Subcutaneous adipose tissue (tissue), 4 donors: ENCODE measurements around the gene PPFIA1. TPM values are rescaled to one million over a fixed set of nuclear protein-coding genes. Genes with fewer than 3 reads are reported as not detected.

Source experiments
- total RNA-seq, 4 donors: library from RNA; depleted of rRNA; stranded (reverse); fragments of >200 nt; gene quantifications; one replicate each; pipeline ENCODE4 v1.1.0, GENCODE V29; 2016
- TF ChIP-seq, protein P1 (sequence below): fragments of 450-650 bp; IDR thresholded peaks from one replicate; pipeline ENCODE4 v1.5.1; 2016; ENCODE audit warnings: low read depth, mild to moderate bottlenecking, control low read depth, antibody characterized with exemption, moderate library complexity

PPFIA1 gene
- total RNA-seq, 4 donors from 2014 or later: 55.3 to 137 (median 83.5) TPM

DNA sequence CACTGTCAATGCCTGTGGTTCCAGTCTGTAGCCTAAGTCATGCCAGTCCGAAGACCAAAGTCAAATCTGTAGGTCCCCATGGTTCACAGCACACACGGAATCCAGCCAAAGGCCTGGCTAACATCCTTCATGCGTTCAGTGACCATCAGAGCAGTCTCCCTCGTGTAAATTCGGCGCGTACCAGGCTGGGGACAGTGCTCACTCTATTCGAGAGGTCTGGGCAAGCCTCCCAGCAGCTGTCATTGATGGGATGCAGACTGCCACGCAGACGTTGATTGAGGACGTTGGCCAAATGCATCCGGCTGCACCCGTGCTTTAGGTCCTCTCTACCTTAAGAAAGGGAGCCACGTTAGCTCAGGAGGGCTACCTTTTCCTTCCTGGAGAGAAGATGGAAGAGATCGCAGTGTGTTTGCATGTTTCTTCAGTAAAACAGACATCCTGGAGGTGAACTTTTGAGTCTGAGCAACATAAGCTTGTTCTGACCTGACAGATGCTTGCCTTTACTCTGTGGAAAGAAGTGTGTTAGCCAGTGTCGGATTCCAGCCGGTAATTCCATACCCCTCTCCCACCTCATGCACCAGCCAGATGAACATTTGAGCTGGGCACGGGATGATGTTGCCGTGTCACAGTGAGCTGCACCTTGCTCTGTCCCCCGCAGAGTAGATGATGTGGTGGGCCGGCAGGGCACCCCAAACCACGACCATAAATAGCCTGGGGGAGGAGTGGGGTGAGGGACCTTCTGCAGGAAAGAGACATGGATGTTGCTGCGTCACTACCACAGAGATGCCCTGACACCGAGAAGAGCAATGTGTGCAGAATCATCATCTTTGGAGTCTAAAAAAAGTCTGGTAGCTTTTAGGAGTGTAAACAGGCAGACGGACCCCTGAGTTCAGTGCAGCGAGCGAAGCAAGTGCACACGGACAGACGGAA is 140.1 kb downstream of the PPFIA1 start:
- TF ChIP-seq, protein P1, sequence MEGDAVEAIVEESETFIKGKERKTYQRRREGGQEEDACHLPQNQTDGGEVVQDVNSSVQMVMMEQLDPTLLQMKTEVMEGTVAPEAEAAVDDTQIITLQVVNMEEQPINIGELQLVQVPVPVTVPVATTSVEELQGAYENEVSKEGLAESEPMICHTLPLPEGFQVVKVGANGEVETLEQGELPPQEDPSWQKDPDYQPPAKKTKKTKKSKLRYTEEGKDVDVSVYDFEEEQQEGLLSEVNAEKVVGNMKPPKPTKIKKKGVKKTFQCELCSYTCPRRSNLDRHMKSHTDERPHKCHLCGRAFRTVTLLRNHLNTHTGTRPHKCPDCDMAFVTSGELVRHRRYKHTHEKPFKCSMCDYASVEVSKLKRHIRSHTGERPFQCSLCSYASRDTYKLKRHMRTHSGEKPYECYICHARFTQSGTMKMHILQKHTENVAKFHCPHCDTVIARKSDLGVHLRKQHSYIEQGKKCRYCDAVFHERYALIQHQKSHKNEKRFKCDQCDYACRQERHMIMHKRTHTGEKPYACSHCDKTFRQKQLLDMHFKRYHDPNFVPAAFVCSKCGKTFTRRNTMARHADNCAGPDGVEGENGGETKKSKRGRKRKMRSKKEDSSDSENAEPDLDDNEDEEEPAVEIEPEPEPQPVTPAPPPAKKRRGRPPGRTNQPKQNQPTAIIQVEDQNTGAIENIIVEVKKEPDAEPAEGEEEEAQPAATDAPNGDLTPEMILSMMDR: no peak

- TF ChIP-seq, protein P1: no peak
Observed at GRCh38 chr11:70411713-70412452, 141.4 kb downstream of the PPFIA1 start.

DNA sequence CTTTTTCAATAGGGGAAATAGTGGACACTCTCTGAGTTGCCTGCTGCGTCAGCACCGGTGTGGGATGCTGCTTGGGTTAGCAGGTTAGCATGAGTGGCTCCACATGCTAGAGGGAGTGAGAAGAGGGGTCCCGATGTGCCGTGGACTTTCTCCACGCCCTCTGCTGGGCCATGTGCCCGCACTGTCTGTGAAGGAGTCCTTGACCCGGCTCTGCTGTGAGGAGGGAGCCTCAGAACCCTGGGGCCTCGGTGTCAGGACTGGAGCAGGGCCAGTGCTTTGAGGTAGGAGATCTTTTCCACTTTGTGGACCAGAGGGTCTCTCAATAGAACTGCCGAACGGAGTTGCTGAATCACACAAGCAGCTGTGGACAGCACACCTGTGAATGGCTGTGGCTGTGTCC is 142.7 kb downstream of the PPFIA1 start:
- TF ChIP-seq, protein P1: no peak

DNA sequence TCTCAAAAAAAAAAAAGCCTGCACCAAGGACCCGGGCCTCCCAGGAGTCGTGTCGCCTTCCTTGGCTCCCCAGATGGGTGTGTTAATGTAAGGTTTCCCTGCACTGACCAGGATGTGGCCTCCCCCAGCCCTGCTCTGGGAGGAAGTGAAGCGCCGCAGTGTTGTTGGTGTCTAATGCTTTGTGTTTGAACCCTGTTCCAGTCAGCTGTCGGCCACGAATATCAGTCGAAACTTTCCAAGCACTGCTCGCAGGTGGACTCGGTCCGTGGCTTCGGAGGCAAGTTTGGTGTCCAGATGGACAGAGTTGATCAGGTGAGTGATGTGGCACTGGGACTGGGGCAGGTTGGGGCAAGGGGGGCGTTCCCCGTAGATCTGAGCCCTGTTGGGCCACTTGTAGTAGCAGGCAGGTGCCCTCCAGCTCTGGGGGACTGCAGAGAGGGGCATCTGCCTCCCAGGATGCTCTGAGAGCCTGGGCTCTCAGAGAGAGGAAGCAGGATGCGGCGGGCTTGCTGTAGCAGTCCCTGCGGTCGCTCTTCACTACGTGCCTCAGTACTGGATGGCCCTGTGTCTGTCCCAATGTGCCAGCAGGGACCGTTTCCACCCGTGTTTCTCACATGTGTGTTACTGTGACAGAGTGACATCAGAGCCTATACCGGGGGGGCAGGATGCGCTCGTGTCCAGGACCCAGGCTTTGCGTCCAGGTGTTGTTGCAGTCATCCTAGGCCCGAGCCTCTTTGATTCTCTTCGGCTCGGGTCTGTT is 144.0 kb downstream of the PPFIA1 start:
- TF ChIP-seq, protein P1: no peak

DNA sequence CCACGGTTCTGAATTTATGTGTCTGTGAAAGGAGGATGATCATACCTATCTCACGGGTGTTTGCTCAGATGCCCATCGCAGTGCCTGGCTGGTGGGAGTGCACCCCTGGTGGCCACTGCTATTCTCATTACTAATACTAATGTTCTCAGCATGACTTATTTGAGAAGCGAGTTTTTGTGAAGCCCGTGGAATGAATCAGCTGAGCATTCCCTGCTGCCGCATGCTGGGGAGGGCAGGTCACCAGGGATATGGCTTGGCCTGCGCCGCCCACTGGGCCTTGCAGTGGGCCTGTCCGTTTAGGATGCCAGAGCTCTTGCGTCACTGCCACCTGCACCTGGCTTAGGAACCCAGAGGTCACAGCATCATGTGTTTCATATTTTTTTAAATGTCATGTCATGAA is 144.7 kb downstream of the PPFIA1 start:
- TF ChIP-seq, protein P1: no peak

DNA sequence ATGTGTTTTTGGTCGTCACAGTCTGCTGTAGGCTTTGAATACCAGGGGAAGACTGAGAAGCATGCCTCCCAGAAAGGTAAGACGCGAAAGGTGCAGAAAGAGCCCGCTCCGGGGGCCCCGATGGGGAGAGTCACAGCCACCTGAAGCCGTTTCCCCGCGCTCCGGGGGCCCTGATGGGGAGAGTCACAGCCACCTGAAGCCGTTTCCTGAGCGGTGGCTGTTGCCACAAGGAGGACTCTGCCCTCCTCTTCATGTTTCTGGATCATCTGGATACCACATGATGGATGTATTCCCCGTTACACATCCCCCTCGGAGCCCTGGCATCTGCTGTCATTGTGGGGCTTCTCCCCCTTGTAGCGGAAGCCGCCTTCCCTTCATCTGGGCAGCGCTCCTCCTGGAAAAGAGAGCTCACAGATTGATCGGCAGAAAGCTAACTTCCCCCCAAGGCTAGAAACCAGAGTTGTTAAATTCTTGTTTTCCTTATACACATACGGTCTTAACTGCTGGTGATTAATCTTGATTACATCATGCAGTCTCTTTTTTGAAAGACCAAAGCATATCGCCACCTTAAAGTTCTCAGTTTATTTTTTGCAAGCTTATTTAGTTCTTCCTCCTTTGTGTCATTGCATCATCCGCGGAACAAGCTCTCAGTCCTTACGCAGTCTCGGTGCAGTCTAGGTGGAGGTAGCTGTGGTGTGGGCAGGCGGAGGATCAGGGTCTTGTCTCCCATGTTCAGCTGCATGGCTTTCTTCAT is 145.3 kb downstream of the PPFIA1 start:
- TF ChIP-seq, protein P1: no peak
